ENCODE results near the gene ZNF345. TPM values are rescaled to one million over a fixed set of nuclear protein-coding genes. Genes with fewer than 3 reads are reported as not detected.

Gene ZNF345
- polyA plus RNA-seq (2013, experiment 1 of 4): 10.1 TPM
- 12.5 TPM for polyA plus RNA-seq (2013, experiment 2 of 4)
- 9.9 TPM for polyA plus RNA-seq (2013, experiment 3 of 4)
- polyA plus RNA-seq (2013, experiment 4 of 4): 10.4 TPM

DNA sequence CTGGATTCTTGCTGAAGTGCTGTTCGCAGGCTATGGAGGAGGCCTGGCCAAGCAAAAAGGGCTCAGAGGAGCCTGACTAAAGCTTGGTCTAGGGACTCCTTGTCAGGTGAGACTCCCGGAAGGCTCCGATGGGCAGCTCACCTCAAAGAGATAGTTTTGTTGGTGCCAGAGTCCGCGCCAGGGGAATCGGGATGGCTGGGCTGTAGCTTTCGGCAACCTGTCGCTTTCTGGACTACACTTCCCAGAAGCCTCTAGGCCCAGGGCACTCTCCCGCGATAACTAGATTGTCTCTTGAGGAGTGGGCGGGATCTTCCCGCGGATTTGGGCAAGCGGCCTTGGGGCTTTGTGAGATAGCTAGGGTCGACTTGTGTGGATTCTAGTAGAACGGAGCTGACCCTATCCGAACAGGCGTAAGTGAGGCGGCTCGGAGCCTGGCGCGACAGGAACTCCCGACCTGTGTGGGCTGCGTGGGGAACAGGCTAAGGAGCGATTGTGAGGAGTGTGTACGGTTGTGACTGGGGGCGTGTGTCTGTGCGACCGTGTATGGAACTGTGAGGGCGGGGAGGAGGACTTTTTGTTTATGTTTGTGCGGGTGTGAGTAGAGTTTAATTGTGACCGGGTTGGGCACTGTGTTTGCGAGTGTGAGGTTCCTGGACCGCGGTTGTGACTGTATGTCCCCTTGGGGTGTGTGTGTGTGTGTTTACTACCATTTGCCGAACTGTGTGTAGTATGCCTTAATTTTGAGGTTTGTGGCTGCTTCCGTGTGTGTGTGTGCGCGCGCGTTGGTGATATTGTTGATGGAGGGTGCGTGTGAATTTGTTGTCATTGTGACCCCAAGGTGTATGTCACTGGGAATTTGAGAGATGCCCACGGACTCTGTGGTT is at the start of gene ZNF345:
ZNF345 (plus strand) TSS at position 318 of the 884 bp plus-strand sequence. CDS start 25,955 bp downstream, outside the sequence.
- Histone ChIP-seq H3K27ac (ENCODE audit: insufficient read depth, low read depth, low read length, poor library complexity, severe bottlenecking) (peak within 1 kb of the TSS; percentile 64), H3K27me3 (ENCODE audit: control insufficient read depth, insufficient read depth, low read length, poor library complexity, severe bottlenecking) (no peaks in the 10 kb centered on the region), H3K4me1 (ENCODE audit: control insufficient read depth, insufficient read depth, low read length) (peaks cover 5% of the 10 kb centered on the region), H3K36me3 (ENCODE audit: control insufficient read depth, insufficient read depth, low read length) (peaks cover 29% of the 10 kb centered on the region), H3K9me3 (ENCODE audit: control insufficient read depth, low read length) (no peaks in the 10 kb centered on the region), H3K4me3 (ENCODE audit: insufficient read depth, low read depth, low read length) (peak within 1 kb of the TSS; percentile 84)
- 2% methylated on average over 43 of the region's 43 CpGs for WGBS, 2 experiments

- Histone ChIP-seq H3K9me3 (ENCODE audit: control insufficient read depth, low read length) (no peaks in the 10 kb centered on the region), H3K4me3 (ENCODE audit: insufficient read depth, low read depth, low read length) (no peak overlapping the region), H3K36me3 (ENCODE audit: control insufficient read depth, insufficient read depth, low read length) (peaks cover 4% of the 10 kb centered on the region), H3K4me1 (ENCODE audit: control insufficient read depth, insufficient read depth, low read length) (no peaks in the 10 kb centered on the region), H3K27me3 (ENCODE audit: control insufficient read depth, insufficient read depth, low read length, poor library complexity, severe bottlenecking) (no peaks in the 10 kb centered on the region), H3K27ac (ENCODE audit: insufficient read depth, low read depth, low read length, poor library complexity, severe bottlenecking) (no peak overlapping the region)
- 89 to 91% methylated on average over 1 of the region's 1 CpG for WGBS, 2 experiments
Observed at GRCh38 chr19:36805364-36805763, 45.3 kb upstream of the ZNF345 start.

GRCh38 chr19:36807029-36807428 is 43.6 kb upstream of the ZNF345 start:
- Histone ChIP-seq H3K27ac (ENCODE audit: insufficient read depth, low read depth, low read length, poor library complexity, severe bottlenecking) (no peak overlapping the region), H3K36me3 (ENCODE audit: control insufficient read depth, insufficient read depth, low read length) (peaks cover 4% of the 10 kb centered on the region), H3K4me1 (ENCODE audit: control insufficient read depth, insufficient read depth, low read length) (no peaks in the 10 kb centered on the region), H3K27me3 (ENCODE audit: control insufficient read depth, insufficient read depth, low read length, poor library complexity, severe bottlenecking) (no peaks in the 10 kb centered on the region), H3K9me3 (ENCODE audit: control insufficient read depth, low read length) (no peaks in the 10 kb centered on the region), H3K4me3 (ENCODE audit: insufficient read depth, low read depth, low read length) (no peak overlapping the region)

DNA sequence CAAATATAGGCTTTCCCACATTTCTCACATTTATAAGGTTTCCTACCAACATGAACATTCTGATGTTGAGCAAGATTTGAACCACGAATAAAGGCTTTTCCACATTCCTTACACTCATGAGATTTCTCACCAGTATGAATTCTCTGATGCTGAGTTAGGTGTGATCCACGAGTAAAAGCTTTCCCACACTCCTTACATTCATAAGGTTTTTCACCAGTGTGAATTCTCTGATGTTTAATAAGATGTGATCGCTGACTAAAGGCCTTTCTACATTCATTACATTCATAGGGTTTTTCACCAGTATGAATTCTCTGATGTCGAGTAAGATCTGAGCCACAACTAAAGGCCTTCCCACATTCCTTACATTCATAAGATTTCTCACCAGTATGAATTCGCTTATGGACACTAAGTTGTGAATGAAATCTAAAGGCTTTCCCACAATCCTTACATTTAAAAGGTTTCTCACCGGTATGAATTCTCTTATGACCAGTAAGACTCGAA is 31.5 kb upstream of the ZNF345 start:
- no peak overlapping the region for H3K4me3 ChIP-seq (ENCODE audit: insufficient read depth, low read depth, low read length)
- peaks cover 53% of the 10 kb centered on the region for H3K36me3 ChIP-seq (ENCODE audit: control insufficient read depth, insufficient read depth, low read length)
- H3K9me3 ChIP-seq (ENCODE audit: control insufficient read depth, low read length): peaks cover 14% of the 10 kb centered on the region
- no peak overlapping the region for H3K27ac ChIP-seq (ENCODE audit: insufficient read depth, low read depth, low read length, poor library complexity, severe bottlenecking)
- no peaks in the 10 kb centered on the region for H3K27me3 ChIP-seq (ENCODE audit: control insufficient read depth, insufficient read depth, low read length, poor library complexity, severe bottlenecking)
- no peaks in the 10 kb centered on the region for H3K4me1 ChIP-seq (ENCODE audit: control insufficient read depth, insufficient read depth, low read length)
- 96% methylated on average over 5 to 7 of the region's 7 CpGs for WGBS, 2 experiments

- Histone ChIP-seq H3K4me1 (ENCODE audit: control insufficient read depth, insufficient read depth, low read length) (no peaks in the 10 kb centered on the region), H3K4me3 (ENCODE audit: insufficient read depth, low read depth, low read length) (no peak overlapping the region), H3K9me3 (ENCODE audit: control insufficient read depth, low read length) (peaks cover 18% of the 10 kb centered on the region), H3K36me3 (ENCODE audit: control insufficient read depth, insufficient read depth, low read length) (peaks cover 66% of the 10 kb centered on the region), H3K27ac (ENCODE audit: insufficient read depth, low read depth, low read length, poor library complexity, severe bottlenecking) (no peak overlapping the region), H3K27me3 (ENCODE audit: control insufficient read depth, insufficient read depth, low read length, poor library complexity, severe bottlenecking) (no peaks in the 10 kb centered on the region)
- WGBS, 2 experiments: 92 to 95% methylated on average over 5 of the region's 5 CpGs
Observed at GRCh38 chr19:36821758-36822157, 28.9 kb upstream of the ZNF345 start.

DNA sequence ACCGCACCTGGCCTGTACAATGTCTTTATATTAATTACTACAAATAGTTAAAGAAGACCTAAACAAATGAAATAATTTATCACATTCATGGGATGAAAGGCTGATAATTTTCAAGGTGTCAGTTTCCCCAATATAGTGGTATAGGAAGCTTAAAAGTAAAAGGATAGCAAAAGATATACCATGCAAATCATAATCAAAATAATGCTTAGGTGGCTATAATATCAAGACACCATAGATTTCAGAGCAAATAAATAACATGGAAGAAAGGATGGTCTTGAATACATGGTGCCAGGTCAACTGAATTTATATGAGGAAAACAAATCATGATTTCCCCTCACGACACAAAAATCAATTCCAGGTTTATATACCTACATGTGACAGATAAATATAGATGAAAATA is 17.2 kb upstream of the ZNF345 start:
- Histone ChIP-seq H3K9me3 (ENCODE audit: control insufficient read depth, low read length) (peaks cover 12% of the 10 kb centered on the region), H3K4me3 (ENCODE audit: insufficient read depth, low read depth, low read length) (no peak overlapping the region), H3K27ac (ENCODE audit: insufficient read depth, low read depth, low read length, poor library complexity, severe bottlenecking) (no peak overlapping the region), H3K27me3 (ENCODE audit: control insufficient read depth, insufficient read depth, low read length, poor library complexity, severe bottlenecking) (no peaks in the 10 kb centered on the region), H3K36me3 (ENCODE audit: control insufficient read depth, insufficient read depth, low read length) (peaks cover 36% of the 10 kb centered on the region), H3K4me1 (ENCODE audit: control insufficient read depth, insufficient read depth, low read length) (peaks cover 3% of the 10 kb centered on the region)
- WGBS, 2 experiments: no CpG with 5 or more reads among the region's 2 CpGs

DNA sequence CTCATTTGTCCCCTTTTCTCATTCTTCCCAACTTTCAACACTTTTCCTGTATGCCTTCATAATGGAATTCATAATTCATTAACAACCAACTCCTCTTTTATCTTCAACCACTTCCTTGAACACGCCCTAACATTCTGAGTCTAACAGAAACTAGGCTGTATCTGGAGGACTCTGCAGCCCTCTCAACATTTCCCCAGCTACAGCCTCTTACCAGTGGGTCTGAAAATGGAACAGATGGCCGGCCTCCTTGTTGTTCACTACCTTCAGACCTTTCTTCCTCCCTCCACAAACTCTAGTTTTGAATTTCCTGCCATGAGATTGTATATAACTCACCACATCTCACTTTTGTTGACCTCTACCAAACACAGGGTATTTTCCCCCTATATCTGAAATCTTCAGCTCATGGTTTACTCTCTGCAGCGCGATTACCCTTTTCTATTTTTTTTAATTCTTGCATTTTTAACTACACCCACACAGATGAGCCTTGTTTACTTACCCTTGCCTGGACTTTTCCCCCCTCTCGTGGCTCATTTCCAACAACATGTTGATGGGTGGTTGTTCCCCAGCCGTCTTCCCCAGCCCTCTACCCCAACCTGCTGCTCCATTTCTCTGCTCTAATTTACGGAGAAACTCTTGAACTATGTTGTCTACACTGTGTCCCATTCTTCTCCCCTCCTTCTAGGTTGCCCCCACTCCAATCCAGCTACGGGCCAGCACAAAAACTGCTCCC is 13.3 kb upstream of the ZNF345 start:
- WGBS, 2 experiments: 62 to 63% methylated on average over 8 of the region's 8 CpGs
- H3K27ac ChIP-seq (ENCODE audit: insufficient read depth, low read depth, low read length, poor library complexity, severe bottlenecking): no peak overlapping the region

DNA sequence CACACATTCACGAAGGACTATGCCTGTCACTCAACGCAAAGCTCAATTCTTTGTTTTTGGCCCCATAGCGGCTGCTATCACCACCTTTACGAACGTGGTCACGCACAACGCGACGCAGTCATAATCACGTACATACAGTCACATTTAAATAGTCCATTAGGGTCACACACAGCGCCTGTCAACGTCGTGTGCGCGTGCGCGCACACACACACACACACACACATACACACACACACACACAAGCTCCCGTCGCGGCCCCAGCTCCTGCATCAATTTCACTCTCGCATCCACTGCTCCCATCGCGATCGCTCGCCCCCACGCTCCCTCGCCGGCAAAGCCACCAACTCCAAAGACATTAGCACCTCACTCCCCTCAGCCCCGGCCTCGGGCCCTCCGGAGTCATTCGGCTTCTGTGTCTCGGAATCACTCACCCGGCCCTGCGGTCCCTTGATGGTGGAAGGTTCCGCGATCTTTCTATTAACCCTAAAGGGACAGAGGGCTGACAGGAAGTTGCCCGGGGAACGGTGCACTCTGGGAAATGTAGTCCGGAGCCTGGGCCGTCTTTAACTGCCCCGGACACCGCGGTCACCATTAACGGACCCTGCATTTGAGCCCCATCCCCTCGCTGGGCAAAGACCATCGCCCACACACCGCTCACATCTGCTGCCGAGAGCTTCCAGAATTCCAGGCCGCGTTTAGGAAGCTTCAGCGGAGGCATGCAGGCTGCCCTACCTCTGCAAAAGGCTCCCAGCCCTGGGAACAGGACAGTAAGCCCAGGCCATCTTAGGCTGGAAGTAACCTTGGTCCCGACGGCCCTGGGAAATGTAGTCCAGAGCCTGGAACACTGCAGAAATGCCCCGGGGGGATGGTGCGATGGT is 12.5 kb upstream of the ZNF345 start, which contains the start of gene ZNF790:
ZNF790 (minus strand) TSS at position 482 of the 878 bp plus-strand sequence. CDS start 12,768 bp downstream, outside the sequence.
- Histone ChIP-seq H3K4me3 (ENCODE audit: insufficient read depth, low read depth, low read length) (peak within 1 kb of the TSS; percentile 64), H3K36me3 (ENCODE audit: control insufficient read depth, insufficient read depth, low read length) (peaks cover 19% of the 10 kb centered on the region), H3K4me1 (ENCODE audit: control insufficient read depth, insufficient read depth, low read length) (peaks cover 3% of the 10 kb centered on the region), H3K27ac (ENCODE audit: insufficient read depth, low read depth, low read length, poor library complexity, severe bottlenecking) (peak within 1 kb of the TSS; percentile 61), H3K9me3 (ENCODE audit: control insufficient read depth, low read length) (peaks cover 3% of the 10 kb centered on the region), H3K27me3 (ENCODE audit: control insufficient read depth, insufficient read depth, low read length, poor library complexity, severe bottlenecking) (no peaks in the 10 kb centered on the region)
- 1% methylated on average over 56 of the region's 56 CpGs for WGBS, 2 experiments

More for the DNA sequence above, 13.3 kb upstream of the ZNF345 start:
- peak overlapping the region; percentile 64 for H3K4me3 ChIP-seq (ENCODE audit: insufficient read depth, low read depth, low read length)
- peaks cover 3% of the 10 kb centered on the region for H3K4me1 ChIP-seq (ENCODE audit: control insufficient read depth, insufficient read depth, low read length)
- no peaks in the 10 kb centered on the region for H3K27me3 ChIP-seq (ENCODE audit: control insufficient read depth, insufficient read depth, low read length, poor library complexity, severe bottlenecking)
- peaks cover 3% of the 10 kb centered on the region for H3K9me3 ChIP-seq (ENCODE audit: control insufficient read depth, low read length)
- peaks cover 23% of the 10 kb centered on the region for H3K36me3 ChIP-seq (ENCODE audit: control insufficient read depth, insufficient read depth, low read length)

- 55 to 56% methylated on average over 11 of the region's 12 CpGs for WGBS, 2 experiments
- H3K9me3 ChIP-seq (ENCODE audit: control insufficient read depth, low read length): peaks cover 3% of the 10 kb centered on the region
- H3K4me1 ChIP-seq (ENCODE audit: control insufficient read depth, insufficient read depth, low read length): peaks cover 3% of the 10 kb centered on the region
- H3K27ac ChIP-seq (ENCODE audit: insufficient read depth, low read depth, low read length, poor library complexity, severe bottlenecking): no peak overlapping the region
- no peaks in the 10 kb centered on the region for H3K27me3 ChIP-seq (ENCODE audit: control insufficient read depth, insufficient read depth, low read length, poor library complexity, severe bottlenecking)
- H3K4me3 ChIP-seq (ENCODE audit: insufficient read depth, low read depth, low read length): peak overlapping the region; percentile 64
- H3K36me3 ChIP-seq (ENCODE audit: control insufficient read depth, insufficient read depth, low read length): peaks cover 12% of the 10 kb centered on the region
Observed at GRCh38 chr19:36838784-36839324, 11.8 kb upstream of the ZNF345 start.
